Neuron (in vitro differentiated cells): ENCODE data around the gene SIPA1L3.

Source experiments
- H2AFZ ChIP-seq: one replicate; pipeline ENCODE4 v1.6.1; 2013; ENCODE audit warnings: low read depth, mild to moderate bottlenecking, inconsistent platforms, low read length, moderate library complexity
- H3K27me3 ChIP-seq: one replicate; pipeline ENCODE4 v1.6.1; 2013; ENCODE audit warnings: low read length; ENCODE audit not compliant: insufficient read depth
- H3K36me3 ChIP-seq: one replicate; pipeline ENCODE4 v1.6.1; 2013; ENCODE audit warnings: low read length; ENCODE audit not compliant: insufficient read depth
- H3K4me1 ChIP-seq: one replicate; pipeline ENCODE4 v1.6.1; 2013; ENCODE audit warnings: low read length; ENCODE audit not compliant: insufficient read depth
- H3K4me3 ChIP-seq: 2 replicates; pipeline ENCODE4 v1.5.1; 2013; ENCODE audit warnings: mild to moderate bottlenecking, low read length, moderate library complexity
- H3K9me3 ChIP-seq: one replicate; pipeline ENCODE4 v1.6.1; 2013; ENCODE audit warnings: low read length

Gene SIPA1L3

GRCh38 chr19:38163419-38164290, 256.6 kb downstream of the SIPA1L3 start:
- Histone ChIP-seq H3K36me3 (peaks cover 42% of the 10 kb centered on the region), H3K9me3 (peaks cover 11% of the 10 kb centered on the region), H3K4me1 (no peaks in the 10 kb centered on the region), H2AFZ (no peak overlapping the region), H3K4me3 (no peak overlapping the region), H3K27me3 (no peaks in the 10 kb centered on the region)

GRCh38 chr19:38164526-38164925, 257.5 kb downstream of the SIPA1L3 start:
- H3K4me1 ChIP-seq, result no peaks in the 10 kb centered on the region
- peaks cover 11% of the 10 kb centered on the region for H3K9me3 ChIP-seq
- peaks cover 41% of the 10 kb centered on the region for H3K36me3 ChIP-seq
- no peak overlapping the region for H2AFZ ChIP-seq
- H3K27me3 ChIP-seq, result no peaks in the 10 kb centered on the region
- H3K4me3 ChIP-seq, result no peak overlapping the region

- Histone ChIP-seq H3K27me3 (no peaks in the 10 kb centered on the region), H3K4me1 (no peaks in the 10 kb centered on the region), H3K36me3 (peaks cover 41% of the 10 kb centered on the region), H3K9me3 (peaks cover 11% of the 10 kb centered on the region), H3K4me3 (no peak overlapping the region), H2AFZ (no peak overlapping the region)
Measured at GRCh38 chr19:38165335-38165734, 258.3 kb downstream of the SIPA1L3 start.

- no peaks in the 10 kb centered on the region for H3K4me1 ChIP-seq
- no peaks in the 10 kb centered on the region for H3K9me3 ChIP-seq
- no peak overlapping the region for H3K4me3 ChIP-seq
- H3K36me3 ChIP-seq, result peaks cover 26% of the 10 kb centered on the region
- H2AFZ ChIP-seq, result no peak overlapping the region
- H3K27me3 ChIP-seq, result no peaks in the 10 kb centered on the region
Measured at GRCh38 chr19:38168637-38169036, 261.6 kb downstream of the SIPA1L3 start.

- H2AFZ ChIP-seq, result no peak overlapping the region
- H3K9me3 ChIP-seq, result no peaks in the 10 kb centered on the region
- no peak overlapping the region for H3K4me3 ChIP-seq
- H3K27me3 ChIP-seq, result no peaks in the 10 kb centered on the region
- no peaks in the 10 kb centered on the region for H3K4me1 ChIP-seq
- H3K36me3 ChIP-seq, result peaks cover 9% of the 10 kb centered on the region
Measured at GRCh38 chr19:38170334-38170733, 263.3 kb downstream of the SIPA1L3 start.

GRCh38 chr19:38172001-38172400, 265.0 kb downstream of the SIPA1L3 start:
- Histone ChIP-seq H3K4me3 (no peak overlapping the region), H3K36me3 (peaks cover 6% of the 10 kb centered on the region), H3K27me3 (no peaks in the 10 kb centered on the region), H3K4me1 (no peaks in the 10 kb centered on the region), H3K9me3 (no peaks in the 10 kb centered on the region), H2AFZ (no peak overlapping the region)

GRCh38 chr19:38173291-38174041, 266.5 kb downstream of the SIPA1L3 start:
- Histone ChIP-seq H3K9me3 (no peaks in the 10 kb centered on the region), H3K27me3 (no peaks in the 10 kb centered on the region), H2AFZ (no peak overlapping the region), H3K36me3 (no peaks in the 10 kb centered on the region), H3K4me1 (no peaks in the 10 kb centered on the region), H3K4me3 (no peak overlapping the region)

GRCh38 chr19:38175422-38175821, 268.4 kb downstream of the SIPA1L3 start:
- peaks cover under 1% of the 10 kb centered on the region for H3K36me3 ChIP-seq
- H2AFZ ChIP-seq, result no peak overlapping the region
- H3K4me1 ChIP-seq, result no peaks in the 10 kb centered on the region
- no peaks in the 10 kb centered on the region for H3K9me3 ChIP-seq
- H3K4me3 ChIP-seq, result no peak overlapping the region
- H3K27me3 ChIP-seq, result no peaks in the 10 kb centered on the region

- H2AFZ ChIP-seq, result no peak overlapping the region
- peaks cover 3% of the 10 kb centered on the region for H3K9me3 ChIP-seq
- H3K4me1 ChIP-seq, result no peaks in the 10 kb centered on the region
- peaks cover 13% of the 10 kb centered on the region for H3K36me3 ChIP-seq
- no peaks in the 10 kb centered on the region for H3K27me3 ChIP-seq
- H3K4me3 ChIP-seq, result no peak overlapping the region
Measured at GRCh38 chr19:38180071-38180470, 273.1 kb downstream of the SIPA1L3 start.

- Histone ChIP-seq H2AFZ (no peak overlapping the region), H3K36me3 (peaks cover 13% of the 10 kb centered on the region), H3K9me3 (peaks cover 3% of the 10 kb centered on the region), H3K27me3 (no peaks in the 10 kb centered on the region), H3K4me3 (no peak overlapping the region), H3K4me1 (no peaks in the 10 kb centered on the region)
Measured at GRCh38 chr19:38182536-38183210, 275.7 kb downstream of the SIPA1L3 start.

- H2AFZ ChIP-seq, result no peak overlapping the region
- H3K36me3 ChIP-seq, result peaks cover 13% of the 10 kb centered on the region
- H3K4me1 ChIP-seq, result no peaks in the 10 kb centered on the region
- peaks cover 3% of the 10 kb centered on the region for H3K9me3 ChIP-seq
- H3K4me3 ChIP-seq, result no peak overlapping the region
- H3K27me3 ChIP-seq, result no peaks in the 10 kb centered on the region
Measured at GRCh38 chr19:38183251-38183897, 276.4 kb downstream of the SIPA1L3 start.

- H3K9me3 ChIP-seq, result peaks cover 3% of the 10 kb centered on the region
- H3K27me3 ChIP-seq, result no peaks in the 10 kb centered on the region
- peaks cover 13% of the 10 kb centered on the region for H3K36me3 ChIP-seq
- no peak overlapping the region for H2AFZ ChIP-seq
- no peak overlapping the region for H3K4me3 ChIP-seq
- H3K4me1 ChIP-seq, result no peaks in the 10 kb centered on the region
Measured at GRCh38 chr19:38184815-38185214, 277.8 kb downstream of the SIPA1L3 start.
